Islet of Langerhans (tissue), 1 donor: ENCODE data around the gene RAB7B.

Experiments used
- FAIRE-seq: peaks from one replicate; lab custom pipeline; 2011; peaks lifted over from hg19 to GRCh38; lab: Jason Lieb, UNC

RAB7B gene

GRCh38 chr1:205994346-205994745 lies 8.8 kb downstream of the RAB7B start:
- no peak for FAIRE-seq

- FAIRE-seq, result no peak
Measured at GRCh38 chr1:205993068-205993467, 10.1 kb downstream of the RAB7B start.

- FAIRE-seq, result no peak
Measured at GRCh38 chr1:205992218-205992882, 10.8 kb downstream of the RAB7B start.

- FAIRE-seq, result no peak
Measured at GRCh38 chr1:205991237-205991636, 12.0 kb downstream of the RAB7B start.

- no peak for FAIRE-seq
Measured at GRCh38 chr1:205990226-205990625, 13.0 kb downstream of the RAB7B start.

GRCh38 chr1:205989786-205990185 lies 13.4 kb downstream of the RAB7B start:
- no peak for FAIRE-seq

GRCh38 chr1:205988585-205988995 lies 14.6 kb downstream of the RAB7B start:
- no peak for FAIRE-seq

GRCh38 chr1:205986861-205987260 lies 16.3 kb downstream of the RAB7B start:
- no peak for FAIRE-seq

- no peak for FAIRE-seq
Measured at GRCh38 chr1:205986292-205986691, 16.9 kb downstream of the RAB7B start.

- FAIRE-seq, result no peak
Measured at GRCh38 chr1:205985330-205986005, 17.7 kb downstream of the RAB7B start.

GRCh38 chr1:205983925-205984725 lies 19.1 kb downstream of the RAB7B start:
- FAIRE-seq, result no peak

GRCh38 chr1:205981257-205981656 lies 21.9 kb downstream of the RAB7B start:
- no peak for FAIRE-seq

GRCh38 chr1:205980237-205980870 lies 22.8 kb downstream of the RAB7B start:
- no peak for FAIRE-seq

- no peak for FAIRE-seq
Measured at GRCh38 chr1:205979301-205979700, 23.9 kb downstream of the RAB7B start.

GRCh38 chr1:205978676-205979075 lies 24.5 kb downstream of the RAB7B start:
- FAIRE-seq, result no peak

- FAIRE-seq, result no peak
Measured at GRCh38 chr1:205977402-205978014, 25.7 kb downstream of the RAB7B start.

- no peak for FAIRE-seq
Measured at GRCh38 chr1:205976708-205977401, 26.3 kb downstream of the RAB7B start.

- FAIRE-seq, result no peak
Measured at GRCh38 chr1:205976036-205976435, 27.2 kb downstream of the RAB7B start.

GRCh38 chr1:205975387-205975998 lies 27.7 kb downstream of the RAB7B start:
- FAIRE-seq, result no peak

GRCh38 chr1:205974712-205975111 lies 28.5 kb downstream of the RAB7B start:
- FAIRE-seq, result no peak
